Measurements from ENCODE around the gene DRC3.
"Not testable (repeated sequence)": the region's sequence is repeated elsewhere in the genome, so short reads cannot be mapped to it uniquely, and the experiment has no call there.

DRC3 gene

DNA sequence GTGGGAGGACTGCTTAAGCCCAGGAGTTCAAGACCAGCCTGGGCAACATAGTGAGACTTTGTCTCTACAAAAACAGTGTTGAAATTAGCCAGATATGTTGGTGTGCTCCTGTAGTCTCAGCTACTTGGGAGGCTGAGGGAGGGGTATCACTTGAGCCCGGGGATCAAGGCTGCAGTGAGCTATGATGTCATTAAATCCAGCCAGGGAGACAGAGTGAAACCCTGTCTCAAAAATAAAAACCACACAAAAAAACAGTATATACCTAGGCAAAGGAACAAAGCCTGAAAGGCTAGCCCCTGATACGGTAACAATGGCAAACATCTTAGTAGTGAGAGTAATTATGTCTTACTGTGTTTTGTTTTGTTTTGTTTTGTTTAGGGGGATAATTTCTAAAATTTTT lies 38.4 kb upstream of the DRC3 start:
- no peak overlapping the region for H3K4me3 ChIP-seq (ENCODE audit: low read depth, low read length)
- H3K9me3 ChIP-seq (ENCODE audit: control insufficient read depth, insufficient read depth, low read length): no peaks in the 10 kb centered on the region
- H3K27me3 ChIP-seq (ENCODE audit: control insufficient read depth, insufficient read depth, low read length): no peaks in the 10 kb centered on the region
- no peak overlapping the region for H3K9ac ChIP-seq (ENCODE audit: low read depth, low read length)
- H3K36me3 ChIP-seq (ENCODE audit: control insufficient read depth, insufficient read depth, low read length): no peaks in the 10 kb centered on the region
- peaks cover 2% of the 10 kb centered on the region for H3K4me1 ChIP-seq (ENCODE audit: control insufficient read depth, insufficient read depth, low read length)

DNA sequence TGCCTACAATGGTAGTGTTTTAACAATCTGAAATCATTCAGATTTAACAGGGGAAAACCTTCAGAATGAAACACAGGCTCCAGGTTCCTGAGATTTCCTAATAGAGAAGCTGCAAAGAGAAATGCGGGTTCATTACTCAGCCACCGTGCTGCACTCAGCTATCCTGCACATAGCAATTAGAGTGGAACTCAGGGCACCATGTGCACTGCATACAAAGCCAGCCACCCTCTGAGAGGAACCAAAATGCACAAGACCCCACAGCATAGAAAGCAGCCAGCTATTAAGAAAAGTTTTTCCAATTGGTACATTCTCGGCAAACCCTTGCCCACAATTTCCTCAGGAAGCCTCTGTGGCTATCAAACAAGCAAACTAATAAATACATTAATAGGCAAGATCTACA lies 37.9 kb upstream of the DRC3 start:
- H3K27me3 ChIP-seq (ENCODE audit: control insufficient read depth, insufficient read depth, low read length): no peaks in the 10 kb centered on the region
- H3K36me3 ChIP-seq (ENCODE audit: control insufficient read depth, insufficient read depth, low read length): no peaks in the 10 kb centered on the region
- H3K9ac ChIP-seq (ENCODE audit: low read depth, low read length): no peak overlapping the region
- H3K4me3 ChIP-seq (ENCODE audit: low read depth, low read length): no peak overlapping the region
- H3K4me1 ChIP-seq (ENCODE audit: control insufficient read depth, insufficient read depth, low read length): peaks cover 2% of the 10 kb centered on the region
- H3K9me3 ChIP-seq (ENCODE audit: control insufficient read depth, insufficient read depth, low read length): no peaks in the 10 kb centered on the region

DNA sequence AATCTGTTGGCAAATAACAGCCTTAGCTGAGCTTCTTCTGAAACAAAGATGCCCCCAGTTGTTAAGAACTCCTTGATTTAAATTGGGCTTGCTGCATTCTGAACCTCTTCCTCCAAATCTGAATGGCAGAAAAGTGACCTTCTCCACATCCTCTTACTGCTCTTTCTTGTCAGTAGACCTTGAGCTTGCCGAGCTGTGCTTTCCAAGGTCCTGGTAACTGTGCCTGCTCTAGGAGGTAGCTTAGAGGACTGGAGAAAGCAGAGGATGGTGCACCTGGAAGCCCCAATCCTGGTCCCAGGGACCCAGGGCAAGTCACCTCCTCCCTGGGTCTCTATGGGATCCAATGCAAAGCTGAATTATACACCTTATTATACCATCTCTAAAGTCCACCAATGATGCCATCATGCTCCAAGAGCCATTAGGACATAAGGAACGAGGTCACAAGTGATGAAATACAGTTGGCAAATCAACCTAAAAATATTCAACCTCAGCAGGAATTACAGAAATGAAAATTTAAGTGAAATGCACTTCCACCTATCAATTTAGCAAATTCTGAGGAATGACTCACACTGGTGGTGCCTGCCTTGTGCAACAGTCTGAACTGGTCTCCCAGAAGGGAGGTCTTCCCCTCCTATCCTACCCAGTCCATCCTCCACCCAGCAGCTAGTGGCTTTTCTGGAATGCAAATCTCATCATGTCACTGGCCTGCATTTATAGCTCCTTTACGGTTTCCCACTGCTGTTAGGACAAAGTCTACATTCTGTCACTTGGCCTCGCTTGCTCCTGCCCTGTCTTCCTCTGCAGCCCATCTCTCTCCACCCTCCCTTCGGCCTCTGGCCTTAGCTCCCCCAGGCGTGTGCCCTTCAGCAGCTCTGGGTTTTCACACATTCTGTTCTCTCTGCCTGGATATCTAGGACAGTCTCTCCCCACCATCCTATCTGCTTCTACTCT lies 37.1 kb upstream of the DRC3 start:
- no peaks in the 10 kb centered on the region for H3K36me3 ChIP-seq (ENCODE audit: control insufficient read depth, insufficient read depth, low read length)
- H3K9ac ChIP-seq (ENCODE audit: low read depth, low read length): no peak overlapping the region
- no peak overlapping the region for H3K4me3 ChIP-seq (ENCODE audit: low read depth, low read length)
- H3K9me3 ChIP-seq (ENCODE audit: control insufficient read depth, insufficient read depth, low read length): no peaks in the 10 kb centered on the region
- no peaks in the 10 kb centered on the region for H3K27me3 ChIP-seq (ENCODE audit: control insufficient read depth, insufficient read depth, low read length)
- peaks cover 5% of the 10 kb centered on the region for H3K4me1 ChIP-seq (ENCODE audit: control insufficient read depth, insufficient read depth, low read length)

DNA sequence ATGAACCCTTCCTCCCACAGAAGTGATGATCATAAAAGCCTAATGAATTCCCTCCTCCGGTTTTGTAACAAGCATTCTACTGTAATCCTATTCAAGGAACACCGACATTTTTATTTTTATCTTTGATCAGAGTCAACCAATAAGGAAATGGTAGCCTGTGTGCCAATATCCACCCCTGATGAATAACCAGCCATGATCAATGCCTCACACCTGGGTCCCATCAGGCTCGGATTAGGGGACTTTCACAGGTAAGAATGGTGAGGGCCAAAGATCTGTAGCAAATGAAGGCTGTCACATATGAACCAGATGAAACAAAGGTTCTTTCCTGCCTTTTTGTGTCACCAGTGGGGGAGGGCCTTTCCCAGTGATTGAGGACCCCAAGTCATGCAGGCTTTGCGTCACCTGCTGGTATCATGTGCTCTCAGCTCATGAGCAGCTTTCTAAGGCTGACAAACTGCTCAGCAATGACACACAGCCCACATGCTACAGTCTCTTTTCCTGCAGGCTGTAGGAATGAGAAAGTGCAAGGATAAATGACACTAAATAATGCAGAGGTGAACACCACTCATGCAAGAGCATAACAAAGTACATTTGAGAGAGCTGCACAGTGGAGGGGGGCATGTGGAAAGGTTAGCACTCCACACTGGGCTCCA lies 35.3 kb upstream of the DRC3 start:
- Histone ChIP-seq H3K9ac (ENCODE audit: low read depth, low read length) (no peak overlapping the region), H3K4me3 (ENCODE audit: low read depth, low read length) (no peak overlapping the region), H3K27me3 (ENCODE audit: control insufficient read depth, insufficient read depth, low read length) (no peaks in the 10 kb centered on the region), H3K36me3 (ENCODE audit: control insufficient read depth, insufficient read depth, low read length) (no peaks in the 10 kb centered on the region), H3K4me1 (ENCODE audit: control insufficient read depth, insufficient read depth, low read length) (peaks cover 13% of the 10 kb centered on the region), H3K9me3 (ENCODE audit: control insufficient read depth, insufficient read depth, low read length) (no peaks in the 10 kb centered on the region)

DNA sequence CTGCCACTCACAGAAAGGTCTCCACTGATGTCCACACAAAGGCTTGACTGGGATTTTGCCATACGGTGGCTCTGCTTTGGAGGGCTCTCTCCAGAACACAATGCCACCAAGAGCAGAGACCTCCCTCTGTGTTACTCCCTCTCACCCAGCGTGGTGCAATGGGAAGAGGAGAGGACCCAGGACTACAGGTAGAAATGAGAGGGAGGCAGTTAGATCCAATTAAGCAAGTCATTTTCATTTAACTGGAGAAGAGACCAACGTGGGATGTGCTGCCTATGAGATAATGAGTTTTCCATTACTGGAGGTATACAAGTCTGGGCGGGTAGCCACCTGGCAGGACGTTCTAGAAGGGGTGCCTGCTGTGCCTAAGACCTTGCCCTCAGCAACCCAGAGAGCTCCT lies 34.7 kb upstream of the DRC3 start:
- H3K36me3 ChIP-seq (ENCODE audit: control insufficient read depth, insufficient read depth, low read length): no peaks in the 10 kb centered on the region
- H3K9ac ChIP-seq (ENCODE audit: low read depth, low read length): no peak overlapping the region
- peaks cover 17% of the 10 kb centered on the region for H3K4me1 ChIP-seq (ENCODE audit: control insufficient read depth, insufficient read depth, low read length)
- no peaks in the 10 kb centered on the region for H3K9me3 ChIP-seq (ENCODE audit: control insufficient read depth, insufficient read depth, low read length)
- no peaks in the 10 kb centered on the region for H3K27me3 ChIP-seq (ENCODE audit: control insufficient read depth, insufficient read depth, low read length)
- H3K4me3 ChIP-seq (ENCODE audit: low read depth, low read length): no peak overlapping the region

DNA sequence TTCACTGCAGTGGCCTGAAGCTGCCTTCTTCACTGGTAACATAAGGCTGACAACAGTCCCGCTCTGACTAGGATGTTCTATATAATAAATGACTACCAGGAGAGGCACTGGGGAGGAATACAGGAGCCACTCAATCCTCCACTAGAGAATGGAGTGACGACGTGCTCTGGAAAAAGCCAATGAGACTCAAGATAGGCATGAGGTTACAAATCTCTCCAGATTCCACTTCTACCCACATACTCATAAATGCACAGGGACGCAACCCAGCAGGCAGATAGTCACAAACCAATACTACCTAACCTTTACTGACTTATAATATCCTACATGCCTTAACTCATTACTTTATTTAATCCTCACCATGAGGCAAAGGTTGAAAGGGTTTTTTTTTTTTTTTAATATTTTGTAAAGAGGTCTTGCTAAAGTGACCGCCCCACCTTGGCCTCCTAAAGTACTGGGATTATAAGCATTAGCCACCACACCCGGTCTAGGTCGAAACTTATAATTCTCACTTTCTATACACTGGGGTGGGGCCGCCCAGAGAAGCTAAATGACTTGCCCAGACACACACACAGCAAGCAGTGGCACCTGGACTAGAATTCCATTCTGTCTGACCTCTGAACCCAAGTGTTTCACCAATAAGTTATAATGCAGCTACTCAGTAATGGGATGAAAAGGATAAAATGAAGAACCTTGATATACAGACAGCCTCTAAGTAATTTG lies 34.1 kb upstream of the DRC3 start:
- peaks cover 23% of the 10 kb centered on the region for H3K4me1 ChIP-seq (ENCODE audit: control insufficient read depth, insufficient read depth, low read length)
- H3K9me3 ChIP-seq (ENCODE audit: control insufficient read depth, insufficient read depth, low read length): no peaks in the 10 kb centered on the region
- H3K4me3 ChIP-seq (ENCODE audit: low read depth, low read length): no peak overlapping the region
- no peak overlapping the region for H3K9ac ChIP-seq (ENCODE audit: low read depth, low read length)
- H3K36me3 ChIP-seq (ENCODE audit: control insufficient read depth, insufficient read depth, low read length): no peaks in the 10 kb centered on the region
- no peaks in the 10 kb centered on the region for H3K27me3 ChIP-seq (ENCODE audit: control insufficient read depth, insufficient read depth, low read length)

DNA sequence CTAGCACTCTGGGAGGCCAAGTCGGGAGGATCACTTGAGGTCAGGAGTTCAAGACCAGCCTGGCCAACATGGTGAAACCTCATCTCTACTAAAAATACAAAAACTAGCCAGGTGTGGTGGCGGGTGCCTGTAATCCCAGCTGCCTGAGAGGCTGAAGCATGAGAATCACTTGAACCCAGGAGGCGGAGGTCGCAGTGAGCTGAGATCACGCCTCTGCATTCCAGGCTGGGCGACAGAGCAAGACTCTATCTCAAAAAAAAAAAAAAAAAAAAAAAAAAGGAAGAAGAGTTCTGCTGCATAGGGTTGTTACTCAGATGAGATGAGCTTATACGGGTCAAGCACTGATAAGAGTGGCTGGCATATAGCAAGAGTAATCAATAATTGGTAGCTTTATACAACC lies 32.7 kb upstream of the DRC3 start:
- H3K9ac ChIP-seq (ENCODE audit: low read depth, low read length); H3K9me3 ChIP-seq (ENCODE audit: control insufficient read depth, insufficient read depth, low read length); H3K27me3 ChIP-seq (ENCODE audit: control insufficient read depth, insufficient read depth, low read length); H3K36me3 ChIP-seq (ENCODE audit: control insufficient read depth, insufficient read depth, low read length); H3K4me3 ChIP-seq (ENCODE audit: low read depth, low read length): not testable (repeated sequence)
- H3K4me1 ChIP-seq (ENCODE audit: control insufficient read depth, insufficient read depth, low read length): peaks cover 25% of the 10 kb centered on the region

DNA sequence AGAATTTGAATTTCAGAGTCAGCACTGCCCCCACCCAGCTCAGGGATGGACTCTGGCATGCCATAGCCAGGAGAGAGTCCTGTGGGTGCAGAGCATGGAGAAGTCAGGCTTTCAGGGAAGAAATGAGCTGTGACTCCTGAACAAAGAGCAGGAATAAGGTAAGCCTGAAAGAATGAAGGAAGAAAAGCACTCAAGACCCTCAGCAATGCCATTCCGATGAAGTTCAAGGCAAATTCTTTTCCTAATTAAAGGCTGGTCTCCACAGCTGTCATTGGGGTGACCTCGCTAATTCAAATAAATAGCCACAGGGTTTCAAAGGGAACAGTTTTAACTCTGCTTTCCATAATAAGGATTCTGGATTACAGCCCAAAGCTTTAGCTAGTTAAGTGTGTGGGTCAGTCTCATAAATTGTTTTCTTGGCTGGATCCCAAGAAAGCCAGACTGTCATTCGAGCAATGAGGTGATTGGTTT lies 32.2 kb upstream of the DRC3 start:
- H3K9ac ChIP-seq (ENCODE audit: low read depth, low read length): no peak overlapping the region
- H3K9me3 ChIP-seq (ENCODE audit: control insufficient read depth, insufficient read depth, low read length): no peaks in the 10 kb centered on the region
- peaks cover 25% of the 10 kb centered on the region for H3K4me1 ChIP-seq (ENCODE audit: control insufficient read depth, insufficient read depth, low read length)
- no peaks in the 10 kb centered on the region for H3K36me3 ChIP-seq (ENCODE audit: control insufficient read depth, insufficient read depth, low read length)
- H3K4me3 ChIP-seq (ENCODE audit: low read depth, low read length): no peak overlapping the region
- no peaks in the 10 kb centered on the region for H3K27me3 ChIP-seq (ENCODE audit: control insufficient read depth, insufficient read depth, low read length)

DNA sequence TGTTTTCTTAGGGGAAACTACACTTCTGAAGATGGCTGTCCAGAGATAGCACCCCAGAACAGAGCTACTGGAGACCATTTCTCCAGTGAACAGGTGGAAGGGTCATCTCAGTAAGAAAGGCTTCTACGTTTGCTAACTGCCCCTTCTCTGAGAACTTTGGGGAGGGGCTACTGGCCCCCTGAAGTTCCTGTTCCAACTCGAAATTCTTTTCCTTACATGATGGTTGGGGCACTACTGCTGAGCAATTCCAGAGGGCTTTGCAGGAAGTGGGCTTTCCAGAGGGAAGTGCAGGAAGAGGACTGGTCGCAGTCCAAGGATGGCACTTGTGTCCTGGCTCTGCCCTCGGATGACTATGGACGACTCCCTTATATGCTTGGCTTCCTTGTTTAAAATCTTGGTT lies 31.6 kb upstream of the DRC3 start:
- no peak overlapping the region for H3K4me3 ChIP-seq (ENCODE audit: low read depth, low read length)
- no peaks in the 10 kb centered on the region for H3K27me3 ChIP-seq (ENCODE audit: control insufficient read depth, insufficient read depth, low read length)
- H3K9me3 ChIP-seq (ENCODE audit: control insufficient read depth, insufficient read depth, low read length): no peaks in the 10 kb centered on the region
- H3K4me1 ChIP-seq (ENCODE audit: control insufficient read depth, insufficient read depth, low read length): peaks cover 25% of the 10 kb centered on the region
- no peak overlapping the region for H3K9ac ChIP-seq (ENCODE audit: low read depth, low read length)
- no peaks in the 10 kb centered on the region for H3K36me3 ChIP-seq (ENCODE audit: control insufficient read depth, insufficient read depth, low read length)

DNA sequence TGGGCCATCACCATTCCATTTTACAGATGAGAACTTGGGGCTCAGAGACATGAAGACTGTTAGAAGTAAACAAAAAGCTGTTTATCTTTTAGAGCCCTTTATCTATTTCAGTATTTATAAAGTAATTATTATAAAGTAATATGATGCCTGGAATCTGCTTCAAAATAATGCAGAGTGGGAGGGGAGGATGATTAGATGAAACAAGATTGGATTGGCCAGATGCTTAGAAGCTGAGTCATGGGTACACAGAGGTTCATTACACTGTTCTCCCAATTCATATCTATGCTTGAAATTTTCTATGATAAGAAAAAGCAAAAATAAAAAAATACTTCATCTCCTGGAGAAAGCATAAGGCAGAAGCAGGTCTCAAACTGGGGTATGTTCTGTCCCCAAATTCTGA lies 29.8 kb upstream of the DRC3 start:
- H3K4me1 ChIP-seq (ENCODE audit: control insufficient read depth, insufficient read depth, low read length): peaks cover 22% of the 10 kb centered on the region
- H3K9me3 ChIP-seq (ENCODE audit: control insufficient read depth, insufficient read depth, low read length): no peaks in the 10 kb centered on the region
- H3K27me3 ChIP-seq (ENCODE audit: control insufficient read depth, insufficient read depth, low read length): no peaks in the 10 kb centered on the region
- H3K4me3 ChIP-seq (ENCODE audit: low read depth, low read length): no peak overlapping the region
- H3K36me3 ChIP-seq (ENCODE audit: control insufficient read depth, insufficient read depth, low read length): no peaks in the 10 kb centered on the region
- H3K9ac ChIP-seq (ENCODE audit: low read depth, low read length): no peak overlapping the region

DNA sequence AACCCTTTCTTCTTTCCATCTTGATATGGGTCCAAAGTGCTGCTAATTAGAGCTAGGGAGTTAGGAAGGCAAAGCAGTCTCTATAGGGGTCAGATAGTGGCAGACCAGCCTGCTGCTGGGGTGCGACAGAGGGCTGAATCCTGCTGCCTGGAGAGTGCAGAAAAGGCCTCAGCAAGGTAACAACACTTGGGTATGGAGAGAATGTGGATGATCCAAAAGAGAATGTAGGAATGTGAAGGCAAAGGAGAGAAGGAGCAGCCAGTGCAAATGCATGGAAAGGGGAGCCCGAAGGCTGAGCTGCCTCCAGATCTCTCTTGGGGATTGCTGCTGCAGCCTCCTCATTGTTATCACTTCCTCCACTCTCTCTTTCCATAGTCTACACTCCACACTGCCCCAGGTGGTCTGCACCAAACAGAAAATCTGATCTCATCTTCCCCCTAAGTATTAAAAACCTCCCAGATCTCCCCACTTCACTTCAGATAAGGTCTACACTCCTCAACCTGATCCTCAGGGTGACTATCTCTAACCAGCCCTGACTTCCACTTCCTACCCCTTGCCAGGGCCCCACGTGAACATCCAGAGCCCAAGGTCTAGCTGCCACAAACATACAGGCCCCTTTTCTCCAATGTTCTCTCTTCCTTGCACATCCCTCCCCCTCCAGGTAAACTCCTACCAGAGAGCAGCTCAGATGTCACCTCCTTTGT lies 29.2 kb upstream of the DRC3 start:
- no peak overlapping the region for H3K9ac ChIP-seq (ENCODE audit: low read depth, low read length)
- no peak overlapping the region for H3K4me3 ChIP-seq (ENCODE audit: low read depth, low read length)
- H3K27me3 ChIP-seq (ENCODE audit: control insufficient read depth, insufficient read depth, low read length): no peaks in the 10 kb centered on the region
- no peaks in the 10 kb centered on the region for H3K36me3 ChIP-seq (ENCODE audit: control insufficient read depth, insufficient read depth, low read length)
- H3K4me1 ChIP-seq (ENCODE audit: control insufficient read depth, insufficient read depth, low read length): peaks cover 22% of the 10 kb centered on the region
- no peaks in the 10 kb centered on the region for H3K9me3 ChIP-seq (ENCODE audit: control insufficient read depth, insufficient read depth, low read length)
